Kidney tubule cell (primary cell): ENCODE results near the gene STAU1.
A peak's percentile ranks its signal among the peaks of the same experiment; 100 is the strongest.
"Not testable (repeated sequence)": the region's sequence is repeated elsewhere in the genome, so short reads cannot be mapped to it uniquely, and the experiment has no call there.

Experiments used
- DNase-seq: peaks from one replicate; pipeline ENCODE4 v3.0.0-alpha.2; 2018; ENCODE audit warnings: low spot score

The STAU1 gene, protein sequence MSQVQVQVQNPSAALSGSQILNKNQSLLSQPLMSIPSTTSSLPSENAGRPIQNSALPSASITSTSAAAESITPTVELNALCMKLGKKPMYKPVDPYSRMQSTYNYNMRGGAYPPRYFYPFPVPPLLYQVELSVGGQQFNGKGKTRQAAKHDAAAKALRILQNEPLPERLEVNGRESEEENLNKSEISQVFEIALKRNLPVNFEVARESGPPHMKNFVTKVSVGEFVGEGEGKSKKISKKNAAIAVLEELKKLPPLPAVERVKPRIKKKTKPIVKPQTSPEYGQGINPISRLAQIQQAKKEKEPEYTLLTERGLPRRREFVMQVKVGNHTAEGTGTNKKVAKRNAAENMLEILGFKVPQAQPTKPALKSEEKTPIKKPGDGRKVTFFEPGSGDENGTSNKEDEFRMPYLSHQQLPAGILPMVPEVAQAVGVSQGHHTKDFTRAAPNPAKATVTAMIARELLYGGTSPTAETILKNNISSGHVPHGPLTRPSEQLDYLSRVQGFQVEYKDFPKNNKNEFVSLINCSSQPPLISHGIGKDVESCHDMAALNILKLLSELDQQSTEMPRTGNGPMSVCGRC

GRCh38 chr20:49187851-49188641, at the start of gene STAU1:
STAU1 (minus strand) TSS chr20:49188334; CDS start chr20:49166201, 22,133 bp downstream.
- peak; percentile 95 for DNase-seq

GRCh38 chr20:49237531-49237930, 49.4 kb upstream of the STAU1 start:
- no peak for DNase-seq

- DNase-seq, result no peak
Measured at GRCh38 chr20:49236301-49236700, 48.2 kb upstream of the STAU1 start.

GRCh38 chr20:49234831-49235230, 46.7 kb upstream of the STAU1 start:
- no peak for DNase-seq

- no peak for DNase-seq
Measured at GRCh38 chr20:49233226-49233625, 45.1 kb upstream of the STAU1 start.

GRCh38 chr20:49231471-49231870, 43.3 kb upstream of the STAU1 start:
- DNase-seq, result no peak

DNA sequence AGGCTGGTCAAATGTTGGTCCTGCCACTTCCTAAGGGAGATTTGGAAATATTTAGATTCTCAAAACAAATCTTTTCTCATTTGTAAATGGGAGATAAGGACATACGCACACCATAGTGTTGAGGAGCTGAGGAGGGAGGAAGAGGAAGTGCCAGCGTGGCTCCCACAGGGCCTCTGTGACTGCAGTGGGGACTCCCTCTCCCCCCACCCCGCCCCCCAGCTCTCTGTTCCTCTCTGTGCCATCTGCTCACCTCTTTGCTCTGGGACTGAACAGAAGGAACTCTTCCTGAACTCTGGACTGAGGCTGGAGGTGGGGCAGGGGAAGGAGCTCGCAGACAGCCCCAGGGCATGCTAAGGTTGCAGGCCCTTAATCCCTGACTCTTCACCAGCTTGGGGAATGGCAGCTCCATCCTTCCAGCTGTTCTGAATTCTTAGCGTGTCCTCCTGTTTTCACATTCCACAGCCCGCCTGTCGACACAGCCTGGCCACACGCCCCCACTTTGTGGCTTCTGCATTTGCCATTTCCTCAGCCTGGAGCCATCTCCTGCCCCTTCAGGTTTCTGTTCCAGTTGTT, 42.5 kb upstream of the STAU1 start:
- no peak for DNase-seq

DNA sequence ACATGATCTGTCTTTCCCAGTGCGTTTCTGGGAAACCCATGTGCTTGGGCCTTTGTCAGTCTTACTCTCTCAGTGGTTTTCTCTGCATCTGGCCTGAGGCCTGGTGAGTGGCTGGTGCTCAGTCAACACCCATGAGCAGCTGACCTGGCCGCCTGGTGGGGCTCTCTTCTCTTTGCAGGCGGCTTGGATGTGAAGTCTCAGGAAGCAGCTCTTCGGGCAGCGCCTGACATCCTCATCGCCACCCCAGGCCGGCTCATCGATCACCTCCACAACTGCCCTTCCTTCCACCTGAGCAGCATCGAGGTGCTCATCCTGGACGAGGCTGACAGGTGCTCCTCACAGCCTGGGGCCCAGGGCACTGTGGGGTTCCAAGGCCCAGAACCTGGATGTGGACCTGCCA, 41.9 kb upstream of the STAU1 start:
- DNase-seq, result no peak

- DNase-seq, result no peak
Measured at GRCh38 chr20:49229381-49229780, 41.2 kb upstream of the STAU1 start.

GRCh38 chr20:49228676-49229075, 40.5 kb upstream of the STAU1 start:
- DNase-seq, result no peak

DNA sequence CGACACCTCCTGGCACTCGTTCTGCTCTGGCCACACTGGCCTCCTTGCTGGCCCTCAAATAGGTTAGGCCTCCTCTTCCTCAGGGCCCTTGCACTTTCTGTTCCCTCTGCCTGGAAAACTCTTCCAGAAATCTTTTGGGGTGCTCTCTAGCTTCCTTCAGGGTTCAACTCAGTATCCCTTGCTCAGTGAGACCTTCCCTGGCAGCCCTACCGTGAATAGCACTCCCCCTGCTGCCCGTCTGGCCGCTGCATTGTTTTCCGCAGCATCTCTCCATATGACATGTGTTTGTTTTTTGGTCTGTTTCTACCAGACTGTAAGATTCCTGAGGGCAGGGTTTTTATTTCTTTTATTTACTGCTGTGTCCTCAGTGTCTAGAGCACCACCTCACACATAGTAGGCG, 37.8 kb upstream of the STAU1 start:
- DNase-seq, result no peak

DNA sequence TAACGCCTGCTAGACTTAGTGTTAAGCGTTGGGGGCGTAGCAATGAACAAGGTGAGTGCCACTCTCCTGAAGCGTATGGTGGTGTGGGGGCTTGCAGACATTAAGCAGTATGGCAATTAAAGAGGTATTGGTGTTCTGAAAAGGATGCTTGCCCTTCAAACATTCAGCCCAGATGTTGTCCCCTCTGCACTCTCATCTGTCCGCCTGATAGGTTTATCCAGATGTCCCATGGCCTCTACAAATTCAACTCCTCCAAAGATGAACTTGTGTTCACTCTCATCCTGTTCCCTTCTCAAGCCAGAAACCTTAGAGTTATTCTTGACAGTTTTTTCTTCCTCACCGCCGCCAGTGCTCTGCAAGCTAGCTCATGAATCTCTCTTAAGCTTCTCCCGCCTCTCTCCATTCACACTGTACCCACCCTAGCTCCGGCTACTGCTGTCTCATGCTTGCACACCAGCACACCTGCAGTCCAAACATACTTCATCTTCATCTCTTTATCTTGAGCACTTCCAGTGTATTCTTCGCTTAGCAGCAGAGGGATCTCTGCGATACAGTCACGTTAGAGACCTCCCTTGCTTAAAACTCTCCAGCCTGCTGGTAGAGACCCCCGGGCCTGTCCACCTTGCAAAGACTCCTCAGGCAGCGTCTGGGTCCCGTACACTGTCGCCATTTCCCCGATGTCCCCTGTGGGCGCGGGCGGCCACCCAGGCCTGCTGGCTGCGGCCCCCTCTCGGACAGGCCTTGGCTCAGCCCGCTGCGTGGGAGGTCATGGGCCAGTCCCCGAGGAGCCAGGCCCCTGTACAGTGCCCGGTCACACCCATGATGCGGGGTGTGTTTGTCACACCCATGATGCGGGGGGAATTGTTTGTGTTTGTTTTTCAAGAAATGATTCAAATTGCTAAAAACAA, 32.0 kb upstream of the STAU1 start:
- DNase-seq, result no peak

DNA sequence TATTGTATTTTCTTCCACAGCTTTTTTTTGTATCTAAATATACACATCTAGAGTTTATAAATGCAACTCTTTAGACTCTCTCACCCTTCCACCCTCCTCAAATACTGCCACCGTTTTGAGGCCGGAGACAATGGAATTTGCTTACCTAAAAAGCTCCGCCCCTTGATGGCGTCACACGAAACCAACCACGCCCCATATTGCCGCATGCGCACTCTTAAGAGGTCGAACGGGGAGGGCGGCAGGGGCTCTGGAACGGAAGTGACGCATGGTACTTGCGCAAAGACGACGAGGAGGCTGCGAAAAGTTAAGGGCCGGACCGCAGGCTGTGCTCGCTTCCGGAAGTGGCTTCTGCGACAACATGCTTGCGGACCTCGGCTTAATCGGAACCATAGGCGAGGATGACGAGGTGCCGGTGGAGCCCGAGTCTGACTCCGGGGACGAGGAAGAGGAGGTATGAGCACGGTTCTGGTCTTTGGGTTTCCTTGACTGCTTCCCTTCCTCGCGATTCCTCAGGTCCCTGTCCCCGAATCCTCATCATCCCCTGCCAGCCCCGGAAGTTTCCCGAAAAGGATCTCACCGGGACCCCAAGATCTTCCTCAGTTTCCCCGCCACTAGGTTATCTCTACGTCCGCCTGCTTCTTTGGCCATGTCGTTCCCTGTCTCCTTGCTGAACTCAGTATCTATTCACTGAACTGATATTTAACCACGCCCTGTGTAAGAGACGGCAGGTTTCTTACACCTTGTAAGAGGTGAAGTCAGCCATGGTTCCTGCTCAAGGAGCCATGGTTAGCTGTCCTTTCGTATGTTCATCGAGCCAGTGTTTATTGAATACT, 31.2 kb upstream of the STAU1 start, which contains the start of gene DDX27:
Gene DDX27, plus strand, starts transcription at position 326 of the 833 bp plus-strand sequence. Its CDS starts 33 bp downstream, at position 359.
- peak; percentile 99 for DNase-seq

DNA sequence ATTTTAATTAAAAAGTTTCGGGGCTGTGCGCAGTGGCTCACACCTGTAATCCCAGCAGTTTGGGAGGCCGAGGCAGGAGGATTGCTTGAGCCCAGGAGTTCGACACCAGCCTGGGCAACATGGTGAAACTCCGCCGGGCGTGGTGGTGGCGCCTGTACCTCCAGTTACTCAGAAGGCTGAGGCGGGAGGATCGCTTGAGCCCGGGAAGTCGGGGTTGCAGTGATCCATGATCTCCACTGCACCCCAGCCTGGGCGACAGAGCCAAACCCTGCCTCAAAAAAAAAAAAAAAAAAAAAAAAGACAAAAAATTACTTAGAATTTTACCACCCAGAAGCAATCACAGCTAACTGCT, 30.6 kb upstream of the STAU1 start:
- DNase-seq, result not testable (repeated sequence)

GRCh38 chr20:49216991-49217578, 29.0 kb upstream of the STAU1 start:
- peak; percentile 94 for DNase-seq

GRCh38 chr20:49215232-49215631, 27.1 kb upstream of the STAU1 start:
- no peak for DNase-seq

- no peak for DNase-seq
Measured at GRCh38 chr20:49214571-49214970, 26.4 kb upstream of the STAU1 start.

DNA sequence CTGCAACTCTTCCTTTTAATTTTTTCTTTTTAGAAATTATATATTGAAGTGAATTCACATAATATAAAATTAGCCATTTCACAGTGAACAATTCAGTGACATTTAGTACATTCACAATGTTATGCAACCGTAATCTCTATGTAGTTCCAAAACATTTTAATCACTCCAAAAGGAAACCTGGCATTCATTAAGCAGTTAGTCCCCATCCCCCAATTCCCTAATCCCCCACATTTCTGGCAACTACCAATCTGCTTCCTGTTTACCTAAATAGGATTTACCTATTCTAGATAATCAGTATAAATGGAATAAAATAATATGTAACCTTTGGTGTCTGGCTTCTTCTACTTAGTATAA, 22.6 kb upstream of the STAU1 start:
- DNase-seq, result no peak

GRCh38 chr20:49210101-49210756, 22.1 kb upstream of the STAU1 start:
- peak; percentile 38 for DNase-seq

- no peak for DNase-seq
Measured at GRCh38 chr20:49207076-49207475, 18.9 kb upstream of the STAU1 start.
